IPS-20b (cell line): ENCODE measurements around the gene EPHB2.

Experiments used
- H3K27ac ChIP-seq: one replicate; pipeline ENCODE4 v1.5.1; 2013; ENCODE audit warnings: low read length
- H3K27me3 ChIP-seq: 2 replicates; pipeline ENCODE4 v1.6.1; 2013; ENCODE audit warnings: mild to moderate bottlenecking, low read length, inconsistent platforms; ENCODE audit not compliant: insufficient read depth
- H3K36me3 ChIP-seq: 2 replicates; pipeline ENCODE4 v1.6.1; 2013; ENCODE audit warnings: low read depth, mild to moderate bottlenecking, inconsistent platforms, low read length, moderate library complexity; ENCODE audit not compliant: insufficient read depth
- H3K4me1 ChIP-seq: 2 replicates; pipeline ENCODE4 v1.6.1; 2013; ENCODE audit warnings: mild to moderate bottlenecking, control low read depth, inconsistent platforms, low read length, moderate library complexity; ENCODE audit not compliant: insufficient read depth
- H3K4me3 ChIP-seq: 2 replicates; pipeline ENCODE4 v1.5.1; 2013; ENCODE audit warnings: mild to moderate bottlenecking, low read length, inconsistent platforms
- H3K9ac ChIP-seq: 2 replicates; pipeline ENCODE4 v1.6.1; 2013; ENCODE audit warnings: low read depth, mild to moderate bottlenecking, inconsistent platforms, low read length, moderate library complexity
- H3K9me3 ChIP-seq: 2 replicates; pipeline ENCODE4 v1.6.1; 2013; ENCODE audit warnings: mild to moderate bottlenecking, low read depth, low read length, inconsistent platforms; ENCODE audit not compliant: insufficient read depth

The EPHB2 gene

DNA sequence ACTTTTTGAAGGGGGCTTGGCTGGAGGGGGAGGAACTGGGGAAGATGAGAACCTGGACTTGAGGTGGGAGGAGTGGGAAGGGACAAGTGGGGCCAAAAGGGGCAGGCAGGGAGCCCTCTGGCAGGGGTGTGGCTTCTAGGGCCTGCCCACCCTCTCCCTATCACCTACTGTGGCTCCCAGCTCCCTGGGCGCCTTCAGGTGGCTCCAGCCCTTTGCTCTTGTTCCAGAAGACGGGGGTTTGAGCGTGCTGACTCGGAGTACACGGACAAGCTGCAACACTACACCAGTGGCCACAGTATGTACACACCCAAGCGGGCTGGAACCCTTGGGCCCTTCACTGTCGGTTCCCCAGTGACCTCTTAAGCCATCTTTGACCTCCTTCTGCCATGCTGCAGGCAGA lies 185.5 kb downstream of the EPHB2 start:
- Histone ChIP-seq H3K27ac (no peak overlapping the region), H3K4me1 (no peaks in the 10 kb centered on the region), H3K36me3 (no peaks in the 10 kb centered on the region), H3K27me3 (no peaks in the 10 kb centered on the region), H3K9ac (no peak overlapping the region), H3K9me3 (no peaks in the 10 kb centered on the region), H3K4me3 (no peak overlapping the region)

DNA sequence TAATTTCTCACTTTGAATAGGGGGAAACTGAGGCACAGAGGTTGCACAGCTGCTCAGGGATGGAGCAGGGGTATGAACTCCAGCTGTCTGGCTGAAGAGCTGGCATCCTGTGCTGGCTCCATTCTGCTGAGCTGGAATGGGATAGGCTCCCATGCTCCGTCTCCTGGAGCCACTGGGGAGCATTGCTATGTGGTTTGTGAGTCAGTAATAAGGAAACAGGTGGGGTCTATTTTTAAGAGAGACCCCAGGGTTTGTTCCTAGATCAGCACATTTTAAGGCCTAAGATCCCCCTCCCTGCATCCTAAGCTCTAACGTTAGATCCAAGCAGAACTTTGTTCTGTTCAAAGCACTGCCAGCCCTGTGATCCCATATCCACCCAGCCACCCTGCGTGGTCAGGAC lies 189.8 kb downstream of the EPHB2 start:
- Histone ChIP-seq H3K27ac (no peak overlapping the region), H3K9ac (no peak overlapping the region), H3K4me3 (no peak overlapping the region), H3K9me3 (no peaks in the 10 kb centered on the region), H3K4me1 (no peaks in the 10 kb centered on the region), H3K27me3 (no peaks in the 10 kb centered on the region), H3K36me3 (no peaks in the 10 kb centered on the region)

DNA sequence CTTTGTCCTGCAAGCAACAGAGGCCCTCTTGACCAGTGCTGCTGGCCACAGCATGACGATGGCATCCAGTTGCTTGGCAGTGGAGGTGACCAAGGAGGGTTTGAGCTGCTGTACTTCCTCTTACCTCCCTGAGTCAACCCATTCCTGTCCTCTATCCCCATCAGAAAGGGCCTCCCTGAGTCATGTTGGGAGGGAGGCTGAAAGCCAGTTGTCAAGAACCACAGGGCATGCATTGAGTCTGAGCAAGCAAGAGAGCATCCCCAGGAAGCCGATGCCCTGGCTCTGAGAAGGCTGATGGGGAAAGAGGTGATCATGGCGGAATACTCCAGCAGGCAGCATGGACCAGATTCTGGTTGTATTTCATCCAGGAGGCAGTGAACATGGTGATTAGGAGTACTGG lies 192.5 kb downstream of the EPHB2 start:
- Histone ChIP-seq H3K27ac (no peak overlapping the region), H3K36me3 (no peaks in the 10 kb centered on the region), H3K9ac (no peak overlapping the region), H3K4me3 (no peak overlapping the region), H3K27me3 (no peaks in the 10 kb centered on the region), H3K9me3 (no peaks in the 10 kb centered on the region), H3K4me1 (no peaks in the 10 kb centered on the region)

DNA sequence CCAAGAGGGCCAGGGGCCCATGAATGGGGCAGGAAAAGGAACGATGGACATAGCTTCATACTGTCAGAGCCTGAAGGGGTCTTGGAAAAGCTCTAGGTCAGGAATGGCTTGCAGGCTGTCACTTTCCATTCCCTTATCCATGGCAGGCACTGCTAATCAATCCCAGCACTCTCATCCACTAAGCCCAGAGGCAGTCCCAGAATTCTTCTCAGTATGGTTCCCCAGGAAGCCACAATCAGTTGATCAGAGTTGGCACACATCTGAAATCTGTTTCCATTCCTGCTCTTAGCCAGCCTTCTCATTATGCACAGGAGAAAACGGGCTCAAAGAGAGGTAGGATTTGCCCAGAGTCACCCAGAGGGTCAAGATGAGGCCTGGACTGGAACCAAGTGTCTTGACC lies 196.3 kb downstream of the EPHB2 start:
- H3K9ac ChIP-seq = no peak overlapping the region
- no peaks in the 10 kb centered on the region for H3K27me3 ChIP-seq
- H3K4me1 ChIP-seq = no peaks in the 10 kb centered on the region
- no peak overlapping the region for H3K27ac ChIP-seq
- no peaks in the 10 kb centered on the region for H3K36me3 ChIP-seq
- no peaks in the 10 kb centered on the region for H3K9me3 ChIP-seq
- no peak overlapping the region for H3K4me3 ChIP-seq

DNA sequence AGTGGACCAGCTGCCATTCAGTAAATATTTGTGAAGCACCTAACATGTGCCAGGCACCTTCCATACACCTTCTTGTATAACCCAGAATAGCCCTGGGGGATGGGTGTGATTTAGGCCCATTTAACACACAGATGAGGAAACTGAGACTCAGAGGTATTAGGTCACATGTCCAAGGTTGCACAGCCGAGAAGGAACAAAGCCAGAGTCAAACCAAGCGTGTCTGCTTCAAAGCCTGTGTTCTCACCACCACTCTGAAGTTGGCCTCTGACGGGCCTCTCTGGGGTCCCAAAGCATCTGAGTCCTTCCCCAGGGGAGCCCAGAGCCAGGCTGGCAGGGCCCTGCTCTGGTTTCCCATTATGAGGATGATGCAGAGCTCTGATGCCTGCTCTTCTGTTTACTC lies 196.9 kb downstream of the EPHB2 start:
- no peaks in the 10 kb centered on the region for H3K4me1 ChIP-seq
- H3K4me3 ChIP-seq = no peak overlapping the region
- H3K27me3 ChIP-seq = no peaks in the 10 kb centered on the region
- H3K36me3 ChIP-seq = no peaks in the 10 kb centered on the region
- H3K9me3 ChIP-seq = no peaks in the 10 kb centered on the region
- no peak overlapping the region for H3K9ac ChIP-seq
- no peak overlapping the region for H3K27ac ChIP-seq

DNA sequence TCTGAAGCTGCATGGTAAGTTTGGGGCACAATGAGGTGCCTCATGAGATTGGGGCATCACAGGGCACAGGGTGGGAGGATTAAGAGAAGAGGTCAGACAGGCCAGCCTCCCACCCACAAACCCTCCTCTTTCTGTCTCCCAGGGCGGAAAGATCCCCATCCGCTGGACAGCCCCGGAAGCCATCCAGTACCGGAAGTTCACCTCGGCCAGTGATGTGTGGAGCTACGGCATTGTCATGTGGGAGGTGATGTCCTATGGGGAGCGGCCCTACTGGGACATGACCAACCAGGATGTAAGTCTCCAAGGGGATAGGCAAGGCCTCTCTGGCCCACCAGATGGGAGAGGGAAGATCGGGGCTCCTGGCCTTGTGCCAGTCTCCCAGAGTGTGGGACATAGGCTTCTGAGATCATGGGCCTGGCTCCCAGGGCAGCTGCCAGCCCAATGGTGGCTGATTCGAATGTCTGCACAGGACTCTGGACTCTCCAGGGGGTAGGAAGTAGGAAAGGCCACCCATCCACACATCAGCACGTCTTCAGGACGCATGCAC lies 198.3 kb downstream of the EPHB2 start:
- H3K27ac ChIP-seq = no peak overlapping the region
- no peaks in the 10 kb centered on the region for H3K4me1 ChIP-seq
- H3K36me3 ChIP-seq = no peaks in the 10 kb centered on the region
- no peaks in the 10 kb centered on the region for H3K27me3 ChIP-seq
- no peak overlapping the region for H3K9ac ChIP-seq
- H3K9me3 ChIP-seq = no peaks in the 10 kb centered on the region
- H3K4me3 ChIP-seq = no peak overlapping the region

DNA sequence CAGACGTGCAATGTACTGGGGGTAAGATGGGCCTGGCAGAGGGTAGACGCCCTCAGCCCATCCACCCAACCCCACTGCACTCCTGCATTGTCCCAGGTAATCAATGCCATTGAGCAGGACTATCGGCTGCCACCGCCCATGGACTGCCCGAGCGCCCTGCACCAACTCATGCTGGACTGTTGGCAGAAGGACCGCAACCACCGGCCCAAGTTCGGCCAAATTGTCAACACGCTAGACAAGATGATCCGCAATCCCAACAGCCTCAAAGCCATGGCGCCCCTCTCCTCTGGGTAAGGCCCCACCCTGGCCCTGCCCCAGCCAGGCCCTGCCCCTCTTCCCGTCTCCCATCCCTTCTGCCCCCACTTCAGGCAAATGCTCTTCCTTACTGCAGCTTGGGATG lies 199.6 kb downstream of the EPHB2 start:
- Histone ChIP-seq H3K4me3 (no peak overlapping the region), H3K27me3 (no peaks in the 10 kb centered on the region), H3K27ac (no peak overlapping the region), H3K36me3 (no peaks in the 10 kb centered on the region), H3K9me3 (no peaks in the 10 kb centered on the region), H3K9ac (no peak overlapping the region), H3K4me1 (no peaks in the 10 kb centered on the region)

DNA sequence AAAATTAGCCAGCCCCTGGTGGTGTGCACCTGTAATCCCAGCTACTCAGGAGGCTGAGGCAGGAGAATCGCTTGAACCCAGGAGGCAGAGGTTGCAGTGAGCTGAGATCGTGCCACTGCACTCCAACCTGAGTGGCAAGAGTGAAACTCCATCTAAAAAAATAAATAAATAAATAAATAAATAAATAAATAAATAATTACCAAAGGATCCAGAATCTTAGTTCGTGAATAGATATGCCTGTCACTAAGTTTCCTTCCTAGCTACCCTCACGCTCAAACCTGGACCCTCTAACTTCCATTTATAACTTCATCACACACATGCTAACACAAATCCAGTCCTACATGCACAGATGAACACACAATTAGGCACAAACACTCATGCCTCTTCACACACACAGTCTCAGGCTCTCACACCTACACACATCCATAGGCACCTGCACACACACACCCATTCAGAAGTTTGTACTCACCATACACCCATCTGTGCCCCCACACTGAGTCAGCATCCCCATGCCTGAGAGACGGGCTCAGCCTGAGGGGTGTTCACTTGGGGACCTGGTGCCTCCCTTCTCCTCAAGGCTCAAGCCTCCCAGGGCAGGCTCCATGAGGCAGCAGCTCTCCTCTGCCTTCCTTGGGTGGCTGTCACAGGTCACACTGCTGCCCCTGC lies 200.5 kb downstream of the EPHB2 start:
- no peaks in the 10 kb centered on the region for H3K4me1 ChIP-seq
- no peak overlapping the region for H3K4me3 ChIP-seq
- H3K9me3 ChIP-seq = no peaks in the 10 kb centered on the region
- no peaks in the 10 kb centered on the region for H3K36me3 ChIP-seq
- H3K9ac ChIP-seq = no peak overlapping the region
- H3K27me3 ChIP-seq = no peaks in the 10 kb centered on the region
- no peak overlapping the region for H3K27ac ChIP-seq

DNA sequence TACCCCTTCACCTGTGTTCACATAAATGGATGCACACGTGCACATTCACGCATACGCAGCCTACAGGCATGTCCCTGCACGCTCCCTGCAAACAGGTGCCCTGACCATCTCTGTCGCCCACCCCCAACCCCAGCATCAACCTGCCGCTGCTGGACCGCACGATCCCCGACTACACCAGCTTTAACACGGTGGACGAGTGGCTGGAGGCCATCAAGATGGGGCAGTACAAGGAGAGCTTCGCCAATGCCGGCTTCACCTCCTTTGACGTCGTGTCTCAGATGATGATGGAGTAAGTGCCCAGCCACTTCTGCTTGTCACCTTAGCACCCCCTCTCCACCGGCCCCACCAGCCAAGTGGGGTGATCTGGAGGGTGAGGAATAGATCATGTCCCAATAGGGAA lies 201.7 kb downstream of the EPHB2 start:
- Histone ChIP-seq H3K9me3 (no peaks in the 10 kb centered on the region), H3K27ac (no peak overlapping the region), H3K36me3 (no peaks in the 10 kb centered on the region), H3K9ac (no peak overlapping the region), H3K4me3 (no peak overlapping the region), H3K4me1 (no peaks in the 10 kb centered on the region), H3K27me3 (no peaks in the 10 kb centered on the region)

DNA sequence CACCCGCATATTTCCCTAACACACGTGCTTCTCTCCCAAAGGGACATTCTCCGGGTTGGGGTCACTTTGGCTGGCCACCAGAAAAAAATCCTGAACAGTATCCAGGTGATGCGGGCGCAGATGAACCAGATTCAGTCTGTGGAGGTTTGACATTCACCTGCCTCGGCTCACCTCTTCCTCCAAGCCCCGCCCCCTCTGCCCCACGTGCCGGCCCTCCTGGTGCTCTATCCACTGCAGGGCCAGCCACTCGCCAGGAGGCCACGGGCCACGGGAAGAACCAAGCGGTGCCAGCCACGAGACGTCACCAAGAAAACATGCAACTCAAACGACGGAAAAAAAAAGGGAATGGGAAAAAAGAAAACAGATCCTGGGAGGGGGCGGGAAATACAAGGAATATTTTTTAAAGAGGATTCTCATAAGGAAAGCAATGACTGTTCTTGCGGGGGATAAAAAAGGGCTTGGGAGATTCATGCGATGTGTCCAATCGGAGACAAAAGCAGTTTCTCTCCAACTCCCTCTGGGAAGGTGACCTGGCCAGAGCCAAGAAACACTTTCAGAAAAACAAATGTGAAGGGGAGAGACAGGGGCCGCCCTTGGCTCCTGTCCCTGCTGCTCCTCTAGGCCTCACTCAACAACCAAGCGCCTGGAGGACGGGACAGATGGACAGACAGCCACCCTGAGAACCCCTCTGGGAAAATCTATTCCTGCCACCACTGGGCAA lies 202.9 kb downstream of the EPHB2 start:
- Histone ChIP-seq H3K9ac (no peak overlapping the region), H3K4me3 (no peak overlapping the region), H3K27me3 (no peaks in the 10 kb centered on the region), H3K27ac (no peak overlapping the region), H3K9me3 (no peaks in the 10 kb centered on the region), H3K4me1 (no peaks in the 10 kb centered on the region), H3K36me3 (no peaks in the 10 kb centered on the region)

DNA sequence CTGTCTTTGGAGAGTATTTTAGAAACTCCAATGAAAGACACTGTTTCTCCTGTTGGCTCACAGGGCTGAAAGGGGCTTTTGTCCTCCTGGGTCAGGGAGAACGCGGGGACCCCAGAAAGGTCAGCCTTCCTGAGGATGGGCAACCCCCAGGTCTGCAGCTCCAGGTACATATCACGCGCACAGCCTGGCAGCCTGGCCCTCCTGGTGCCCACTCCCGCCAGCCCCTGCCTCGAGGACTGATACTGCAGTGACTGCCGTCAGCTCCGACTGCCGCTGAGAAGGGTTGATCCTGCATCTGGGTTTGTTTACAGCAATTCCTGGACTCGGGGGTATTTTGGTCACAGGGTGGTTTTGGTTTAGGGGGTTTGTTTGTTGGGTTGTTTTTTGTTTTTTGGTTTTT lies 203.5 kb downstream of the EPHB2 start:
- Histone ChIP-seq H3K27me3 (no peaks in the 10 kb centered on the region), H3K9me3 (no peaks in the 10 kb centered on the region), H3K27ac (no peak overlapping the region), H3K4me1 (no peaks in the 10 kb centered on the region), H3K9ac (no peak overlapping the region), H3K36me3 (no peaks in the 10 kb centered on the region), H3K4me3 (no peak overlapping the region)

DNA sequence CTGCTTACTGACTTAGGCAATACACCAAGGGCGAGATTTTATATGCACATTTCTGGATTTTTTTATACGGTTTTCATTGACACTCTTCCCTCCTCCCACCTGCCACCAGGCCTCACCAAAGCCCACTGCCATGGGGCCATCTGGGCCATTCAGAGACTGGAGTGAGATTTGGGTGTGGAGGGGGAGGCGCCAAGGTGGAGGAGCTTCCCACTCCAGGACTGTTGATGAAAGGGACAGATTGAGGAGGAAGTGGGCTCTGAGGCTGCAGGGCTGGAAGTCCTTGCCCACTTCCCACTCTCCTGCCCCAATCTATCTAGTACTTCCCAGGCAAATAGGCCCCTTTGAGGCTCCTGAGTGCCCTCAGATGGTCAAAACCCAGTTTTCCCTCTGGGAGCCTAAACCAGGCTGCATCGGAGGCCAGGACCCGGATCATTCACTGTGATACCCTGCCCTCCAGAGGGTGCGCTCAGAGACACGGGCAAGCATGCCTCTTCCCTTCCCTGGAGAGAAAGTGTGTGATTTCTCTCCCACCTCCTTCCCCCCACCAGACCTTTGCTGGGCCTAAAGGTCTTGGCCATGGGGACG lies 204.1 kb downstream of the EPHB2 start:
- H3K4me1 ChIP-seq = no peaks in the 10 kb centered on the region
- no peak overlapping the region for H3K4me3 ChIP-seq
- no peak overlapping the region for H3K27ac ChIP-seq
- H3K36me3 ChIP-seq = no peaks in the 10 kb centered on the region
- no peaks in the 10 kb centered on the region for H3K27me3 ChIP-seq
- H3K9ac ChIP-seq = no peak overlapping the region
- H3K9me3 ChIP-seq = no peaks in the 10 kb centered on the region
